Esophagus squamous epithelium (tissue), 4 donors: ENCODE results near the gene SRSF9.

Experiments used
- POLR2A ChIP-seq, 4 donors: fragments of 450-650 bp; IDR thresholded peaks; one replicate each; pipeline ENCODE4 v1.6.1; 2017; ENCODE audit warnings: antibody characterized with exemption in 4 of 4, mild to moderate bottlenecking in 4 of 4, moderate library complexity in 3 of 4
- TF ChIP-seq, protein P1 (sequence below), 6 experiments: fragments of 450-650 bp in 4 of 6; fragments of 200-600 bp in 2 of 6; sonication (generic) in 2 of 6; IDR thresholded peaks; one replicate each; pipeline ENCODE4 v1.5.1; 2016 to 2019; ENCODE audit warnings: antibody characterized with exemption in 6 of 6, mild to moderate bottlenecking in 4 of 6, moderate library complexity in 4 of 6

DNA sequence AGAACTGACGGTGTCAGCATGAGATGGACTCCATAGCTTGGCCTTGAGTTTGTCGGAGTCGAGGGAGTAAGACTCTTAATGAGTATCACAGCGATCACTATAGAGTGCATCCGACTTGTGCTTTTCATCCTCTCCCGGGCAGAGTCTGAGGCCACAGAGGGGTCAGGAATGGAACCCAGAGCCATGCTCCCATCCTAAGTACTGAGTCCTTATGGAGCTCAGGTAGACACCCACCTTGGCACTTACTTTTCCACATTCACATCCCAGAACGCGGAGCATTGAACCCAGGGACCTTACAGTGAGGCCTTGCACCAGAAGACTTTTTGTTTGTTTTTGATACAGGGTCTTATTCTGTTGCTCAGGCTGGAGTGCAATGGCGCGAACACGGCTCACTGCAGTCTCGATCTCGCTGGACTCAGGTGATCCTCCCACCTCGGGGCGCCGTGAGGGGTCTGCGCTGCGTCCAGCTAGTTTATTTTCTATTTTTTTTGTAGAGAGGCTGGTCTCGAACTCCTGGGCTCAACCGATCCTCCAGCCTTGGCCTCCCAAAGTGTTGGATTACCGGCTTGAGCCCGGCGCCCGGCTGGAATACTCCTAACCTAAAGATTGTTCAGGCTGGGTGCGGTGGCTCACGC, 719 bp upstream of the SRSF9 start:
- TF ChIP-seq, protein P1, sequence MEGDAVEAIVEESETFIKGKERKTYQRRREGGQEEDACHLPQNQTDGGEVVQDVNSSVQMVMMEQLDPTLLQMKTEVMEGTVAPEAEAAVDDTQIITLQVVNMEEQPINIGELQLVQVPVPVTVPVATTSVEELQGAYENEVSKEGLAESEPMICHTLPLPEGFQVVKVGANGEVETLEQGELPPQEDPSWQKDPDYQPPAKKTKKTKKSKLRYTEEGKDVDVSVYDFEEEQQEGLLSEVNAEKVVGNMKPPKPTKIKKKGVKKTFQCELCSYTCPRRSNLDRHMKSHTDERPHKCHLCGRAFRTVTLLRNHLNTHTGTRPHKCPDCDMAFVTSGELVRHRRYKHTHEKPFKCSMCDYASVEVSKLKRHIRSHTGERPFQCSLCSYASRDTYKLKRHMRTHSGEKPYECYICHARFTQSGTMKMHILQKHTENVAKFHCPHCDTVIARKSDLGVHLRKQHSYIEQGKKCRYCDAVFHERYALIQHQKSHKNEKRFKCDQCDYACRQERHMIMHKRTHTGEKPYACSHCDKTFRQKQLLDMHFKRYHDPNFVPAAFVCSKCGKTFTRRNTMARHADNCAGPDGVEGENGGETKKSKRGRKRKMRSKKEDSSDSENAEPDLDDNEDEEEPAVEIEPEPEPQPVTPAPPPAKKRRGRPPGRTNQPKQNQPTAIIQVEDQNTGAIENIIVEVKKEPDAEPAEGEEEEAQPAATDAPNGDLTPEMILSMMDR (IDR thresholded peaks at IDR 0.05): no peak
- no peak for TF ChIP-seq POLR2A (IDR thresholded peaks at IDR 0.05)
